Panc1 (cell line): Measurements from ENCODE around the gene SEC16A. TPM values are rescaled to one million over a fixed set of nuclear protein-coding genes. Genes with fewer than 3 reads are reported as not detected.

Source experiments
- ATAC-seq: fragments of 200-7000 bp; cut with Tn5 transposase; 2 replicates; pipeline ENCODE4 v1.9.1; 2020; ENCODE audit warnings: mild to moderate bottlenecking, moderate library complexity
- BruUV-seq: library from RNA; stranded (reverse); fragments of 400-500 nt; replicated peaks from 2 replicates; lab custom pipeline; 2021; lab: Mats Ljungman, UMichigan
- CTCF ChIA-PET: fragments of 300-600 bp; sonication (Branson Sonifier 250); formaldehyde crosslinking; loops from one replicate; lab custom pipeline; 2022; ENCODE audit warnings: antibody characterized with exemption; lab: Charles Lee
- POLR2A ChIA-PET: fragments of 300-600 bp; sonication (Branson Sonifier 250); formaldehyde crosslinking; loops from one replicate; lab custom pipeline; 2022; ENCODE audit warnings: antibody characterized with exemption; lab: Charles Lee
- DNase-seq: peaks from one replicate; pipeline ENCODE4 v3.0.0-alpha.2; 2010; ENCODE audit warnings: low read depth, low spot score
- H3K27ac ChIP-seq: 2 replicates; pipeline ENCODE4 v1.5.1; 2011; ENCODE audit warnings: mild to moderate bottlenecking, low read length, inconsistent platforms
- H3K27me3 ChIP-seq: fragments of 200-500 bp; sonication (Bioruptor generic); 2 replicates; pipeline ENCODE4 v1.6.0; 2014; ENCODE audit warnings: low read length, inconsistent platforms; ENCODE audit not compliant: control insufficient read depth, insufficient read depth
- H3K36me3 ChIP-seq: fragments of 200-500 bp; sonication (Bioruptor generic); 2 replicates; pipeline ENCODE4 v1.5.1; 2014; ENCODE audit warnings: inconsistent platforms, mild to moderate bottlenecking, low read length, moderate library complexity; ENCODE audit not compliant: control insufficient read depth, insufficient read depth
- H3K4me1 ChIP-seq: 2 replicates; pipeline ENCODE4 v1.5.1; 2011; ENCODE audit warnings: inconsistent platforms, mild to moderate bottlenecking, low read length, moderate library complexity; ENCODE audit not compliant: control insufficient read depth, insufficient read depth
- H3K4me3 ChIP-seq, 2 experiments: 2 replicates each; pipeline ENCODE4 v1.5.1; 2011 to 2012; ENCODE audit warnings: low read depth in 2 of 2, low read length in 2 of 2, mild to moderate bottlenecking in 2 of 2, inconsistent platforms in 1 of 2, moderate library complexity in 1 of 2
- H3K9me3 ChIP-seq: fragments of 200-500 bp; sonication (Bioruptor generic); 2 replicates; pipeline ENCODE4 v1.5.1; 2014; ENCODE audit warnings: low read depth, mild to moderate bottlenecking, inconsistent platforms, low read length, moderate library complexity; ENCODE audit not compliant: control insufficient read depth, insufficient read depth
- POLR2AphosphoS5 ChIP-seq: IDR thresholded peaks from 2 replicates; pipeline ENCODE4 v1.6.1; 2012; ENCODE audit warnings: mild to moderate bottlenecking, low read depth, low read length, moderate library complexity
- REST ChIP-seq, 2 experiments: IDR thresholded peaks; 2 replicates each; pipeline ENCODE4 v1.6.1; 2011 to 2012; ENCODE audit warnings: low read depth in 2 of 2, control low read depth in 1 of 2, low read length in 1 of 2, mild to moderate bottlenecking in 1 of 2, moderate library complexity in 1 of 2; ENCODE audit not compliant: insufficient read depth in 1 of 2
- SIN3A ChIP-seq: IDR thresholded peaks from 2 replicates; pipeline ENCODE4 v1.6.1; 2012; ENCODE audit warnings: low read depth, mild to moderate bottlenecking, low read length, moderate library complexity, borderline replicate concordance; ENCODE audit not compliant: insufficient read depth
- TCF7L2 ChIP-seq: IDR thresholded peaks from 2 replicates; pipeline ENCODE4 v1.6.1; 2011; ENCODE audit warnings: mild to moderate bottlenecking, low read depth, low read length, inconsistent platforms
- in situ Hi-C: cut with HindIII; loops from 2 replicates; pipeline ENCODE4 v1.10.0; 2016; ENCODE audit warnings: low sequenced_read_pairs, low pct_unique_long_range_greater_than_20kb
- intact Hi-C: fragments of 100-400 bp; cut with micrococcal nuclease; formaldehyde crosslinking; loops from one replicate; pipeline ENCODE4 v1.10.0; 2022; ENCODE audit not compliant: unreplicated experiment
- total RNA-seq: library from RNA; stranded (reverse); gene quantifications from one replicate; pipeline ENCODE4 v1.2.1, GENCODE V29; 2021; ENCODE audit not compliant: unreplicated experiment
- TF ChIP-seq, protein P1 (sequence below): fragments of 450-650 bp; IDR thresholded peaks from 2 replicates; pipeline ENCODE4 v1.5.1; 2017; ENCODE audit warnings: mild to moderate bottlenecking

The SEC16A gene
- total RNA-seq, 1 experiment from 2014 or later = 76.5 TPM

GRCh38 chr9:136521537-136521936 is 38.7 kb upstream of the SEC16A start:
- BruUV-seq = no TSS peak
- no peaks in the 10 kb centered on the region for H3K9me3 ChIP-seq
- no peak overlapping the region for H3K4me3 ChIP-seq
- H3K27me3 ChIP-seq = no peaks in the 10 kb centered on the region
- ATAC-seq (no peak), DNase-seq (no peak)
- in situ Hi-C loops = no loop called here
- no peaks in the 10 kb centered on the region for H3K36me3 ChIP-seq
- ChIA-PET POLR2A (no interaction called here), CTCF (no interaction called here)
- H3K27ac ChIP-seq = no peak overlapping the region
- peaks cover 8% of the 10 kb centered on the region for H3K4me1 ChIP-seq
- intact Hi-C loops = no loop called here
- TF ChIP-seq SIN3A (no peak), REST (IDR thresholded peaks at IDR 0.05; ENCODE audit: insufficient read depth in 1 of 2, low read depth in 2 of 2, low read length in 1 of 2) (no peak), POLR2AphosphoS5 (no peak), TCF7L2 (no peak)
- TF ChIP-seq, protein P1, sequence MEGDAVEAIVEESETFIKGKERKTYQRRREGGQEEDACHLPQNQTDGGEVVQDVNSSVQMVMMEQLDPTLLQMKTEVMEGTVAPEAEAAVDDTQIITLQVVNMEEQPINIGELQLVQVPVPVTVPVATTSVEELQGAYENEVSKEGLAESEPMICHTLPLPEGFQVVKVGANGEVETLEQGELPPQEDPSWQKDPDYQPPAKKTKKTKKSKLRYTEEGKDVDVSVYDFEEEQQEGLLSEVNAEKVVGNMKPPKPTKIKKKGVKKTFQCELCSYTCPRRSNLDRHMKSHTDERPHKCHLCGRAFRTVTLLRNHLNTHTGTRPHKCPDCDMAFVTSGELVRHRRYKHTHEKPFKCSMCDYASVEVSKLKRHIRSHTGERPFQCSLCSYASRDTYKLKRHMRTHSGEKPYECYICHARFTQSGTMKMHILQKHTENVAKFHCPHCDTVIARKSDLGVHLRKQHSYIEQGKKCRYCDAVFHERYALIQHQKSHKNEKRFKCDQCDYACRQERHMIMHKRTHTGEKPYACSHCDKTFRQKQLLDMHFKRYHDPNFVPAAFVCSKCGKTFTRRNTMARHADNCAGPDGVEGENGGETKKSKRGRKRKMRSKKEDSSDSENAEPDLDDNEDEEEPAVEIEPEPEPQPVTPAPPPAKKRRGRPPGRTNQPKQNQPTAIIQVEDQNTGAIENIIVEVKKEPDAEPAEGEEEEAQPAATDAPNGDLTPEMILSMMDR = no peak

DNA sequence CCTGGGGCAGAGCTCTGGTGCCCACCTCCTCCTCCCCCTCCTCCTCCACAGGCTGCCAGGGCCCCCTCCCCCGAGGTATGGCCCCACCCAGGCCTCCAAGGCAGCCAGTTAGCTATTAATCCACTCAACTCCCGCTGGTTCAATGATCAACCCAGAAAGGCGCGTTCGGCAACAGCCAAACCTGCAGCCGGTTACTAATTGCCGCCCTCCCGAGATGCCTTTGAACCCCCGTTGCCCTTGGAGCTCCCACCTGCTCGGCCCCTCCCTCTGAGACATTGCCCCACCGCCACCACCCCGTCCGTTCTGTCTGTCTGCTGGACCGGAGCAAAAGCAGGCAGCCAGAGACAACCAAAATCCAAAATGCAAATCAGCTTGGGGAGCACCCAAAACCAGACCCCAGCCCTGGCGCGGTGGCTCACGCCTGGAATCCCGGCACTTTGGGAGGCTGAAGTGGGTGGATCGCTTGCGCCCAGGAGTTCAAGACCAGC is 37.3 kb upstream of the SEC16A start:
- Histone ChIP-seq H3K9me3 (no peaks in the 10 kb centered on the region), H3K27ac (no peak overlapping the region), H3K4me3 (no peak overlapping the region), H3K4me1 (no peaks in the 10 kb centered on the region), H3K27me3 (no peaks in the 10 kb centered on the region), H3K36me3 (no peaks in the 10 kb centered on the region)
- ChIA-PET CTCF (no interaction called here), POLR2A (no interaction called here)
- no peak for DNase-seq
- no peak for TF ChIP-seq POLR2AphosphoS5
- TF ChIP-seq REST (IDR thresholded peaks at IDR 0.05; ENCODE audit: insufficient read depth in 1 of 2, low read depth in 2 of 2, low read length in 1 of 2) = no peak
- no peak for TF ChIP-seq SIN3A
- TF ChIP-seq TCF7L2 = no peak
- TF ChIP-seq, protein P1 = no peak
- intact Hi-C loops = no loop called here
- BruUV-seq = no TSS peak
- in situ Hi-C loops = no loop called here
- ATAC-seq = no peak
